ENCODE data around the gene SPATA32.

Gene SPATA32

DNA sequence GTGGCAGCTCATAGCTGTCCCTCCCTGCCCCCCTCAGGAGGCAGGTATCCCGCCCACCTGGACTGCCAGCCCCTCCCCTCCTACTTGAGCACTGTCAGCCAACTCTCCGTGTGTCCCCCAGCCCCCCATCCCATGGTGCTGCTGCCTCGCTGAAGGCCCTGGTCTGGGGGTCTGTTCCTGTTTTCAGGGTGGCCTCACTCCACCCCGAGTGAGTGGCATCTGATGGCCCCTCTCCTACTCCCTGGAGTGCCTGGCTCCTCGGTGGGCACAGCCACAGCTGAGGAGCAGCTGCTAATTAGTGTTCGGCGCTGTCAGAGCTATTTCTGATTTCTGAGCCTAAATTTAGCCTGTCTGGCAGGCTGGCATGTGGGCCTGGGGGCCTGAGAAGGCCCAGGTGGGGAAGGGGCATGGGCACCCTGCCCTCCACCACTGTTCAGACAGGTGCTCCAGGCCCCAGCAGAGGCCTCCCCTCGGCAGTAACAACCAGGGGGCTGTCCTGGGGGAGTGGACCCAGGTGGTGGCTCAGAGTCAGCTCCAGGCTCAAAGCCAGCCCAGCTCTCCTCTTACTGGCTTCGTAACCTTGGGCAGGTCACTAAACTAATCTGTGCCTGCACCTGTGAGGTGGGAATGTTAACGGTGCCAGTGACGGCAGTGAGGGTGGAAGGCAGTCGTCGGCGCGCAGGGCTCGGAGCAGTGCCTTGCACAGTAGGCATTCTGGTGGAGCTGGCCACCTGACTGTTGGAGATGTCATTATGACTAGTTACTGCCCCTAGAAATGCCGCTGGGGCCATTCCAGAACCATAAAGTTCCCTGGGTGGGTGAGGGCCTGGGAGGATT is 33.8 kb downstream of the SPATA32 start:
- DNase-seq, result peak; percentile 58

GRCh38 chr17:45227101-45227925 is 34.6 kb downstream of the SPATA32 start:
- DNase-seq, result peak; percentile 49

DNA sequence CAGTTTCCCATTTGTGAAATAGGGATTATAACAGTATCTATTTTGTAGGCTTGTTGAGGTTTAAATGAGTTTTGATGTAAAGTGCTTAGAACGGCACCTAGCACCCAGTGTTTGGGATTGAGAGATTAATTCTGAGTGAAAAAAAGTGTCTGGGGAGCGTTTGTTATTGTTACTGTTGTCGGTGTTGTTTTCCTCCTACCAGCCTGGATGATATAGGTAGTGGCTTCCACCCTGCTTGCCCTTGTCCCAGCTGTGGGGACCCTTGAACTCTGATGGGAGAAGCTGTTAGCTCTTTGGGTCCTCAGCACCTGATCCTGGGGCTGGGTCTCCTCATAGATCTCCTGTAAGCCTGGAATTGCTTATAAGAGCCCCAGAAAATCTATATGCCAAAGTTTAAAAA is 35.3 kb downstream of the SPATA32 start:
- DNase-seq, result no peak

DNA sequence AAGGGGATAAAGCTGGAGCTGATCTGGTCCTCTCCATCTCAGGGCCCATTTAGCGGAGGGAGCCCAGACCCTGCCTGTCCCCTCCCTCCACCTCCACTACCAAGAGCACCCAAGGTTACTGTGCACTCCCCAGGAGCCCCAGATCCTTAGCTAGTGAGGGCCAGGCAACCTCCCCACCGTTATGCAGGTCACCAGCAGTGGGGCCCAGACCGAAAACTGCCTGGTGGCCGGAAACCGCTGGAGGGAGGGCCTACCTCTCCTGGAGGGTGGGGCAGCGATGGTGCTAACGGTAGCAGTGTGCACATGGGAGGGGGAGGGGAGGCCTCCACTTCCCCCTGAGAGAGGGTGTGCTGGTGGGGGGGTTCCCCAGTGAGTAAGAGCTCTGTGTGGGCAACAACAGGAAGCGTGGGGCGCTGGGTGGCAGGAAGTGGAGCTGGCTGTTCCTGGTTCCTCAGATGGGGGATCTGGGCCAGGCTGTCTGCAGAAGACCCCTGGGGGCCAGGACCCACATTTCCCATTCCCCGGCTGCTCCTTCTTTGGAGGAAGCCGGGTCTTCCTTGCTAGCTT is 35.8 kb downstream of the SPATA32 start:
- peak; percentile 90 for DNase-seq

DNA sequence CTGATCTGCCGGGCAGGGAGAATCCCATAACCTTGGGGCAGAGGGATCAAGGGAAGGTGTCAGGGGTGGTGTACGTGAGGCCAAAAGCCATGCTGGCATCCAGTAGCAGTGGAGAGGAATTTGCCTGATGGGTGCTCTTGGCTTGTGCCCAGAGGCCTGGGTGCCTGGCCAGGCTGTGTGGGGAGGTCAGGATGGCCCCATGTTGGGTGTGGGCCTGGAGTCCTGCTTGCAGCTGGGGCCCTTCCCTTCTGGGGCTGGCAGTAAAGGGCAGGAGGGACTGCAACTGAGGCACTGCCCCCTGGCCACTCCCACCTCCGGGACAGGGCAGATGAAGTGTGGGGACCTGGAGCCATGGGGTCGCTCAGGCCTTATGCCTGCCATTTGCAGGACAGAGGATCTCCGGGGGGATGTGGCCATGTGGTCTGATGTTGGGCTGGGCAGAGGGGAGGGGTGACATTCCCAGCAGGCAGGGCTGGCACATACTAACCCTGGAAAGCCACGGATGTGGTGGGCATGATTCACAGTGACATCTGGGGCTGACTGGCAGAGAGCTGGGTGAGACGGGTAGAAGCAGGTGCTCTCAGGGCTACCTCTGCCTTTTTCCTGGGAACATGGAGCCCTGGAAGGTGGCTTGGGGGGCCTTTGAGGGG is 36.7 kb downstream of the SPATA32 start:
- DNase-seq, result peak; percentile 70

DNA sequence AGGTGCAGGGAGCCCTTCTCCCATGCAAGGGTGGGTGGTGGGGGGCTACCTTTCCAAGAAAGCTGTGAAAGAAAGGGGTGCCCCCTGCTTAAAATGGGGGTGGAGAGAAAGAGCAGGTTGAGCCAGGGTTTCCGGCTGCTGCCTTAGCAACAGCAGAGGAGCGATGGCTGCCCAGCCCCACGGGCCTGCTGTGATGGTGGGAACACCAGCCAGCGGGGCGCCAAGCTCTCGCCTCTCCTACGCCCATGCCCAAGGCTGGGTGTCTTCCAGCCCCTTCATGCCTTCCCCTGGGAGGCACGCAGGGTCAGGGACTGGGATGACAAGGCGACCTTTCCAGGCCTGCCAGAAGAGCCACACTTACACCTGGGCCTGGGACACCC is 37.2 kb downstream of the SPATA32 start:
- peak; percentile 59 for DNase-seq

- DNase-seq, result peak; percentile 64
Measured at GRCh38 chr17:45223539-45224528, 38.1 kb downstream of the SPATA32 start.

DNA sequence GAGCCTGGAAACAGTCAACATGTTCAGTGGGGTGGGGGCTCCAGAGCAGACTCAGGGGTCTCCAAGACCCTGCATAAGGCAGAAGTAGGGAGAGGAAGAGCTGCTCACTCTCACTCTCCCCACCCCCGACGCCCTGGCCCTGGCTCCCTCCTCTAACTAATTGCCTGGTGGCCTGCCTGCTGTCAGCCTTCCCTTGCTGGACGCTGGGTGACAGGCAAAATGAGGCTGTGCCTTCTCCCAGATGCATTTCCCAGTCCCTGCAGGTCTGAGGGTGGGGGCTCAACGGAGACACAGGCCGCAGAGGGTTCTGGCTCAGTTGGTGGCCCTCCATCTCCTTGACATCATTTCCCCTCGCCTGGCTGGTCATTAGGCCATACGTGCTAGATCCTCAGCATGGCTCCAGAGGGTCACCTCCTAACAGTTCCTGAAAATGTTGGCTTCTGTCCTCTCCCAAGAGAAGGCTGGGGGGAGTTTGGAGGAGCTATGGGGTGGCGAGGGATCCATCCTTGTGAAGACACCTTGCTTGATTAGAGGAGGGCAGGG is 38.8 kb downstream of the SPATA32 start:
- DNase-seq, result no peak

- DNase-seq, result peak; percentile 72
Measured at GRCh38 chr17:45222289-45222995, 39.5 kb downstream of the SPATA32 start.

DNA sequence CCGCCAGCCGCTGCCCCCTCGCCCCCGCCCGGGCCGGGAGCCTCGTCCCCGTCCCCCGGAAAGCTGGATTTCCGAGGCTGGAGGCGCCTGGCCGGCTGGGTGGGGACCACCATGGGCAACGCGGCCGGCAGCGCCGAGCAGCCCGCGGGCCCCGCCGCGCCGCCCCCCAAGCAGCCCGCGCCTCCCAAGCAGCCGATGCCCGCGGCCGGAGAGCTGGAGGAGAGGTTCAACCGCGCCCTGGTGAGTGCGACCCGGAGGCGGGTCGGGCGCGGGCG is 39.9 kb downstream of the SPATA32 start:
- no peak for DNase-seq

- DNase-seq, result peak; percentile 74
Measured at GRCh38 chr17:45221081-45222013, 40.5 kb downstream of the SPATA32 start, which contains the start of gene FMNL1. Gene FMNL1 (plus strand): TSS chr17:45221885. CDS start chr17:45222125, 240 bp downstream.

- DNase-seq, result no peak
Measured at GRCh38 chr17:45220079-45220478, 41.8 kb downstream of the SPATA32 start.

DNA sequence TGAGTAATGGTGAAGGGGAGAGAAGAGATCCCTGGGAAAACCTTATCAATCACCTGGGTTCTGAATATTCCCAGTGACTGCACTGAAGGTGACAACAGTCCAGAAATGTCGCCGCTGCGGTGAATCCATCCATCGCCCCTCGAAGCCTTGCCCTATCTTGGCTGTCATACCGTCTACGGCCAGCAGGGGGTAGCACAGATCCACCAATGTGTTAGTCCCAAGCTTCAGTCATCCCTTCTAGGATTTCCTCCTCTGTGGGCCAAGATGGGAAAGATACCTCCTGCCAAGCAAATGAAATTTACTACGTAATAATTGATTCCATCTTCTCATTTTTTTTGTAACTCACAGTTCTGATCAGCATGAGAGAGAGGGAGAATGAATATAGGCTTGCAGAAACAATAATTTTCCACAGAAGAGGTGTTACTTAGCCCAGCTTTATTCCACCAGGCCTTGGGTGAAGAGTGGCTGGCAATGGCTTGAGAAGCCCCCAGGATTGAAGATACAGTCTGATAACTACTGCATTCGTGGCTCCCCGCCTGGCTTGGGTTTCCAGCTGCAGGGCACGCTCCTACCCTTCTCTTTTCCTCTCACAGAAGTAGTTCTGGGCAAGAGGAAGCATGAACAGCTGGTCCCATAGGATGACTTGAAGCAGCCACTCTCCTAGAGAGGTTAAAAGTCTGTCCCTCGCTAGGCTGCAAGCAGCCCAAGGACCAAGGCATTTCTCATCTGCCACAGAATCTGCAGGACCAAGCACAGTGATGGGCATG is 42.8 kb downstream of the SPATA32 start:
- DNase-seq, result peak; percentile 92
